Measurements from ENCODE around the gene HDAC5. TPM values are rescaled to one million over a fixed set of nuclear protein-coding genes. Genes with fewer than 3 reads are reported as not detected.

The HDAC5 gene
- total RNA-seq, 2 experiments from 2014 or later, result 31.4 to 41.5 TPM

DNA sequence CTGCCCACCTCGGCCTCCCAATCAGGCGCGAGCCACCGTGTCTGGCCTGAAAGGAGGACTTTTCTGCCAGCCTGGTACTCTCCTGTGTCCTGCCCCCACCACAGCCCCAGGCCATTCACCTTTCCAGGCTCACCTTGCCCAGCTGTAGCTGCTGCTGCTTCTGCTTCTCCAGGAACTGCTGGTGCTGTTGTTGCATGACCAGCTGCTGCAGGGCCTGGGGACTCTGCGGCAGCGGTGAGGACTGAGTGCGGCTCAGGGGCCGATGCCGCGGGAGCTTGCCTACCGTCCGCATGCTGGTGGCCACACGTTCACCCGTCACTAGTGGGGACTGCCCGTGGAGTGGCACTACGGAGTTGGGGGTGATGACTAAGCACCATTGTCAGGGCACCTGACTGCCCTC lies 35.2 kb downstream of the HDAC5 start:
- Histone ChIP-seq H3K27ac (ENCODE audit: low read depth, low read length, poor library complexity, severe bottlenecking) (no peak overlapping the region), H2AFZ (ENCODE audit: low read length) (no peak overlapping the region), H3K9me2 (ENCODE audit: insufficient read depth, low read length) (no peaks in the 10 kb centered on the region), H3K4me3 (ENCODE audit: low read depth, low read length, poor library complexity, severe bottlenecking) (no peak overlapping the region), H3K79me2 (ENCODE audit: insufficient read depth, low read depth, low read length) (no peaks in the 10 kb centered on the region), H3K36me3 (ENCODE audit: insufficient read depth, low read length) (peaks cover 31% of the 10 kb centered on the region), H3K4me2 (ENCODE audit: low read length) (no peak overlapping the region), H3K4me1 (ENCODE audit: insufficient read depth, low read length, poor library complexity, severe bottlenecking) (no peaks in the 10 kb centered on the region), H3K9me3 (ENCODE audit: low read length) (no peaks in the 10 kb centered on the region), H4K20me1 (ENCODE audit: insufficient read depth, low read length) (no peaks in the 10 kb centered on the region)
- BruUV-seq (replicated peaks), result no TSS peak
- CTCF ChIA-PET (ENCODE audit: unreplicated experiment), result no interaction called here
- intact Hi-C loops (cut with micrococcal nuclease; ENCODE audit: unreplicated experiment), result no loop called here
- no peak for DNase-seq (ENCODE audit: low spot score)
- POLR2A ChIA-PET, result interaction anchor here (0.7 kb wide), 1 partner anchor 222 kb away, joined by 3 read pairs; no protein-coding TSS in a partner anchor
- TF ChIP-seq, protein P1, sequence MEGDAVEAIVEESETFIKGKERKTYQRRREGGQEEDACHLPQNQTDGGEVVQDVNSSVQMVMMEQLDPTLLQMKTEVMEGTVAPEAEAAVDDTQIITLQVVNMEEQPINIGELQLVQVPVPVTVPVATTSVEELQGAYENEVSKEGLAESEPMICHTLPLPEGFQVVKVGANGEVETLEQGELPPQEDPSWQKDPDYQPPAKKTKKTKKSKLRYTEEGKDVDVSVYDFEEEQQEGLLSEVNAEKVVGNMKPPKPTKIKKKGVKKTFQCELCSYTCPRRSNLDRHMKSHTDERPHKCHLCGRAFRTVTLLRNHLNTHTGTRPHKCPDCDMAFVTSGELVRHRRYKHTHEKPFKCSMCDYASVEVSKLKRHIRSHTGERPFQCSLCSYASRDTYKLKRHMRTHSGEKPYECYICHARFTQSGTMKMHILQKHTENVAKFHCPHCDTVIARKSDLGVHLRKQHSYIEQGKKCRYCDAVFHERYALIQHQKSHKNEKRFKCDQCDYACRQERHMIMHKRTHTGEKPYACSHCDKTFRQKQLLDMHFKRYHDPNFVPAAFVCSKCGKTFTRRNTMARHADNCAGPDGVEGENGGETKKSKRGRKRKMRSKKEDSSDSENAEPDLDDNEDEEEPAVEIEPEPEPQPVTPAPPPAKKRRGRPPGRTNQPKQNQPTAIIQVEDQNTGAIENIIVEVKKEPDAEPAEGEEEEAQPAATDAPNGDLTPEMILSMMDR (conservative IDR thresholded peaks at IDR 0.05; ENCODE audit: low read length), result no peak
- TF ChIP-seq EZH2phosphoT487 (IDR thresholded peaks at IDR 0.05; ENCODE audit: borderline replicate concordance, low read depth, low read length), result no peak

DNA sequence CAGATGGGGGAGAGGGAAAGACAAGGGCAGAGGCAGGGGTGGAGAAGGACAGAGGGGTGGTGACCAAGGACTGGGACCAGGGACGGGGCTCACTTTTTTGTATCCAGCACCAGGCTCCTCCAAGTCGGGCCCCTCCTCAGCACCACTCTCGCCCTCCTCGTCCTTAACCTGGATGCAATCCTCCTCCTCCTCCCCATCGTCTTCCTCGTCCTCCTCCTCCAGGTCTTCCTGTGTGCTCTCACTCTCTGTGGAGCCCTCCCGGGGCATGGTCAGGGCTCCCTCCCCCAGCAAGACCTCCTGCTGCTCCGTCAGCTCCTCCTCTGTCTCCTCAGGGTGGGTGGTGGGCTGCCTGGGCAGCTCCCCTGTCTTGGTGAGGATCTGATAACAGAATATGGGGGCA lies 36.1 kb downstream of the HDAC5 start:
- no peak overlapping the region for H3K4me3 ChIP-seq (ENCODE audit: low read depth, low read length, poor library complexity, severe bottlenecking)
- DNase-seq (ENCODE audit: low spot score), result no peak
- POLR2A ChIA-PET, result no interaction called here
- TF ChIP-seq, protein P1 (conservative IDR thresholded peaks at IDR 0.05; ENCODE audit: low read length), result no peak
- no peak for TF ChIP-seq EZH2phosphoT487 (IDR thresholded peaks at IDR 0.05; ENCODE audit: borderline replicate concordance, low read depth, low read length)
- intact Hi-C loops (cut with micrococcal nuclease; ENCODE audit: unreplicated experiment), result no loop called here
- no peaks in the 10 kb centered on the region for H3K79me2 ChIP-seq (ENCODE audit: insufficient read depth, low read depth, low read length)
- H4K20me1 ChIP-seq (ENCODE audit: insufficient read depth, low read length), result no peaks in the 10 kb centered on the region
- H3K9me2 ChIP-seq (ENCODE audit: insufficient read depth, low read length), result no peaks in the 10 kb centered on the region
- no peak overlapping the region for H3K27ac ChIP-seq (ENCODE audit: low read depth, low read length, poor library complexity, severe bottlenecking)
- no peaks in the 10 kb centered on the region for H3K9me3 ChIP-seq (ENCODE audit: low read length)
- CTCF ChIA-PET (ENCODE audit: unreplicated experiment), result interaction anchor here (0.6 kb wide), 2 partner anchors 85 to 251 kb away, joined by 4 read pairs; no protein-coding TSS in a partner anchor
- H2AFZ ChIP-seq (ENCODE audit: low read length), result no peak overlapping the region
- H3K36me3 ChIP-seq (ENCODE audit: insufficient read depth, low read length), result peaks cover 35% of the 10 kb centered on the region
- no peak overlapping the region for H3K4me2 ChIP-seq (ENCODE audit: low read length)
- H3K4me1 ChIP-seq (ENCODE audit: insufficient read depth, low read length, poor library complexity, severe bottlenecking), result no peaks in the 10 kb centered on the region
- no TSS peak for BruUV-seq (replicated peaks)

DNA sequence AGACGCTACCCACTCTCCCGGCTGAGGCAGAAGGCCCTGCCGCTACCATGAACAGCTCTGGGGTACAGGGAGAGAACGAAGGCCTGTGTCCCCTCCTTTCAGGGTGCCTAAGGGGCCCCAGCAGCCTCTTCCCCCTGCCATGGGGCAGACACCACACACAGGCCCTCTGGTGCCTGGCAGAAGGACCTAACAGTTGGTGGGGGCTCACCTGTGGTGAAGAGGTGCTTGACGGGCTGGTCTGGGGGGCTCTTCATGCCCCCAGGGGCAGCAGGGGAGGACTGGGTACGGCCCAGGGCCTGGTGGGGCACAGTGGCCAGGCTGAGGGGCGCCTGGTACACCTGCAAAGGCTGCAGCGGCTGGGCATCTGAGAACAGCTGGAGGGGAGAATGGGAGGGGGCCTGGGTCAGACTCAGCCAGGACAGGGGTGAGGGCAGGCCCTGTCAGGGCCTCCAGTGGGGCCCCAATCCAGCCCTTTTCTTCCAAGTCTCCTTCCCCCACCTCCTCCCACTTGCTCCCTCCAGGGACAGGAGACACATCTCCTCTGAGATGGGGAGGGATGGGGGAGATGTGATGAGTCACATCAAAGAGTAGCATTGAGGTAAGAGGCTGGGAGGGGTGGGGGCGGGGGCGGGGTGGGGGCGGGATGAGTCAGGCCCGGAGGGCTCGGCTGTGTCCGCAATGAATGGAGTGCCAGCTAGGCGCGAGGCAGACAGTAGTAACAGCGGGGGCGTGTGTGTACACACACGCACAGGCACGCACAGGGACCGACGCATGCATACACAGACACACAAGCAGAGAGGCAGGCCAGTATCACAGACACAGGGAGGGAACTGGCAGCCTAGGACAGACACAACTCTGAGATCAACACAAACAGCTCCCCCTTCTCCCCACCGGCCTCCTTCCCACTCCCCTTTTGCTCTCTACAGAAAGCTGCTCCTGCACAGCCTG lies 36.8 kb downstream of the HDAC5 start:
- peaks cover 34% of the 10 kb centered on the region for H3K36me3 ChIP-seq (ENCODE audit: insufficient read depth, low read length)
- ChIA-PET CTCF (ENCODE audit: unreplicated experiment) (interaction anchor here (0.6 kb wide), 2 partner anchors 86 to 250 kb away, joined by 4 read pairs; no protein-coding TSS in a partner anchor), POLR2A (no interaction called here)
- no peaks in the 10 kb centered on the region for H3K9me2 ChIP-seq (ENCODE audit: insufficient read depth, low read length)
- H3K9me3 ChIP-seq (ENCODE audit: low read length), result no peaks in the 10 kb centered on the region
- H2AFZ ChIP-seq (ENCODE audit: low read length), result no peak overlapping the region
- no TSS peak for BruUV-seq (replicated peaks)
- H3K4me2 ChIP-seq (ENCODE audit: low read length), result no peak overlapping the region
- H3K27ac ChIP-seq (ENCODE audit: low read depth, low read length, poor library complexity, severe bottlenecking), result no peak overlapping the region
- no peak overlapping the region for H3K4me3 ChIP-seq (ENCODE audit: low read depth, low read length, poor library complexity, severe bottlenecking)
- TF ChIP-seq, protein P1 (conservative IDR thresholded peaks at IDR 0.05; ENCODE audit: low read length), result no peak
- TF ChIP-seq EZH2phosphoT487 (IDR thresholded peaks at IDR 0.05; ENCODE audit: borderline replicate concordance, low read depth, low read length), result no peak
- DNase-seq (ENCODE audit: low spot score), result no peak
- H3K79me2 ChIP-seq (ENCODE audit: insufficient read depth, low read depth, low read length), result no peaks in the 10 kb centered on the region
- intact Hi-C loops (cut with micrococcal nuclease; ENCODE audit: unreplicated experiment), result no loop called here
- H3K4me1 ChIP-seq (ENCODE audit: insufficient read depth, low read length, poor library complexity, severe bottlenecking), result no peaks in the 10 kb centered on the region
- H4K20me1 ChIP-seq (ENCODE audit: insufficient read depth, low read length), result no peaks in the 10 kb centered on the region

Data from OCI-LY7 (cell line).